GM15510 (cell line): ENCODE data around the gene AGBL4.

Source experiments
- POLR2A ChIP-seq: IDR thresholded peaks from 3 replicates; pipeline ENCODE4 v1.6.1; 2011; ENCODE audit warnings: borderline replicate concordance; ENCODE audit not compliant: insufficient read length; ENCODE audit errors: extremely low read depth

The AGBL4 gene

DNA sequence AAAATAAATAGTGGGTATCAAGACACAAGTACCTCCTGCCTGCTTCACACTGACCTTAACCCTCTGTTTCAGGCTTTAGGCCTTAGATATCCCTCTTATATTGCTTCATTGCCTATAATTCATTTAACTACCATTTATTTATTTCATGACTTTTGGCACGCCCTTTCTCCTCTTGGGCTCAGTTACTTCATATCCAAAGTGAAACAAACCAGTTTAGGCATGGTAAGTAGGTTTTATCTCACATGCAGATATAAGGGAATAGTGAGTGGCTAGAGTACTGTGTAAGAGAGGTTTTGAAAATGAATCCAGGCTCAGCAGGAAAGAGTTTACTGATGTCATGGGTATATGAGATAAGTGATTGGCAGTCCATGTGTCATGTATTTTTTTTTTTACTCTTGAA is 1177.3 kb downstream of the AGBL4 start:
- TF ChIP-seq POLR2A: no peak

GRCh38 chr1:48844187-48844586 is 1179.6 kb downstream of the AGBL4 start:
- TF ChIP-seq POLR2A: no peak

- no peak for TF ChIP-seq POLR2A
Observed at GRCh38 chr1:48841966-48842365, 1181.8 kb downstream of the AGBL4 start.

- TF ChIP-seq POLR2A: no peak
Observed at GRCh38 chr1:48841461-48841860, 1182.3 kb downstream of the AGBL4 start.

- TF ChIP-seq POLR2A: no peak
Observed at GRCh38 chr1:48831120-48831978, 1192.4 kb downstream of the AGBL4 start.

DNA sequence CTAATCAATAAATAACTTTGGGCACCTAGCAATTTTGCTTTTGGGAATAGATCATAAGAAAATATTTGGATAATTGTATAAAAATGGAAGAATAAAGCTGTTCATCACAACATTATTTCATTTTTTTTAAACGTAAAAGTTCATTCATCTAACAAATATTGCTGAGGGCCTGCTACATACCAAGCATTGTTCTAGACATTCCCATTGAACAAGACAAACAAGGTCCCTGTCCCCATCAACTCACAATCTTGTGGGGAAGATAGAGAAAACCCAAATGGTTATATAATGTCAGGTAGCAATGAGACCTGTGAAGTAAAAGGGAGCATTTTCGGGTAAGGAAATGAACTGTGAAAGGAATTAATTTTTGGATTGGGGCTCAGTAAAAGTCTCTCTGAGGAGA is 1193.0 kb downstream of the AGBL4 start:
- no peak for TF ChIP-seq POLR2A

GRCh38 chr1:48829446-48829845 is 1194.3 kb downstream of the AGBL4 start:
- no peak for TF ChIP-seq POLR2A

DNA sequence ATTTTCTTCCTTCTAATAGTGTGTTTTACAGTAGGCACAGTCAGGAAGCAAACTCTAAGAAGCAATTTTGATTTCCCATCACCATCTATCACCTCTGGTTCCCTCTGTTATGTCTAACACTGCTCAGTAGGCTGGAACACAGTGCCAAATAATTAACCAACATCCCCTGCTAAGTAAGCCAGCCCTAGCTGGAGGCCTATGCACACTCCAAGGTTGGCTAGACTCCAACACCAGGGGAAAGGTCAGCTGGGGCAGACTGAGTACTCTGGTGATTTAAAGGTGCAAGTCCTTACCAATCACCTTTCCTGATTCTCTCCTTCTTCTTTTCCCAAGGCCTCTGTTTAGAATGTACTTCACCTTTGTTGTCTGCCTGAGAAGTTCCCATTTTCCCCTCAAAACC is 1200.6 kb downstream of the AGBL4 start:
- TF ChIP-seq POLR2A: no peak

DNA sequence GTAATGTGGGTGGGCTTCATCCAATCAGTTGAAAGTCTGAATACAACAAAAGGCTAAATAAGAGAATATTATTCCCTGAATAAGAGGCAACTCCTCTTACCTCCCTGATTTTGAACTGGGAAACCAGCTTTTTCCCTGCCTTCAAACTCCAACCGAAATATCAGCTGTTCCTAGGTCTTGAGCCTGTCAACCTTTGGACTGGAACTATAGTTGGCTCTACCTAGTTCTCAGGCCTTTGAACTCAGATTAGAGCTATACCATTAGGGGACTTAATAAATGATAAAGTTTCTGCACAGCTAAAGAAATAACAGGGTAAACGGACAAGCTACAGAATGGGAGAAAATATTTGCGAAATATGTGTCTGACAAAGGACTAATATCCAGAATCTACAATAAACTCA is 1203.3 kb downstream of the AGBL4 start:
- no peak for TF ChIP-seq POLR2A

GRCh38 chr1:48817505-48818114 is 1206.1 kb downstream of the AGBL4 start:
- TF ChIP-seq POLR2A: no peak

DNA sequence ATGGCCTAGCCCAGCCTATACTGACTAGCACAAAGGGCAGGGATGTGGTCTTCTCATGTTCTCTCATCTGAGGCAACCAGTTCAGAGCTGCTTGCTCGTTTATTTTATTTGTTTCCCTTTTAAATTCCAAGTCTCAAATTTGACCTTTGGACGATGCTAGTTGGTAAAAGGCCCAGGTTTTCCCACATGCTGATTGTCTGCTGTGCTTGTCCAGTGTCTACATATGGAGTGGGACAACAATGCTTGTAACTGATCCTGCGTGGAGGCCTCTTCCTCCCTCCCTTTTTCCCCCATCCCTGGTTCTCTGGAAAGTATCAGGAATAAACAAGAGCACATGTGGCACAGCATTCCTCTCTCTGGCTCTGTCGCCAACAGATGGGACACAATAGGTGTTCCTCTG is 1213.0 kb downstream of the AGBL4 start:
- TF ChIP-seq POLR2A: no peak

DNA sequence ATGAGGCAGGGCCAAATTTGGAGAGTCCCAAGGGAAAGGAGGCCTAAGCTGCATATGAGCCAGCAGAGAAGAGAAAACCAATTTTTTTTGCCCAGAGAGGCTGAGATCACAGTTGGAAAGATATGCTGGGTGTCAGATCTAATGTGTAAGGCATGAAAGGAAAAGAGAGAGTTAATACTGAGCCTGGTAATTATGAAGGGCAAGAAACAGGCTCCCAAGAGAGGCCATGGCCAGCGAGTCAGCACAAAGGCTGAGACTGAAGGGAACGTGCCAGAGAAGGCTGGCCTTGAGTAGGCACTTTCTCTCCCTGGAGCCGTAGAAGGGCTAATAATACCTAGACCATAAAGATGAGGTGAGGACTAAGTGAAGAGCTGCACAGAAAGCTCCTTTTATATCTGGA is 1215.3 kb downstream of the AGBL4 start:
- no peak for TF ChIP-seq POLR2A

- TF ChIP-seq POLR2A: no peak
Observed at GRCh38 chr1:48807554-48808260, 1216.0 kb downstream of the AGBL4 start.

- no peak for TF ChIP-seq POLR2A
Observed at GRCh38 chr1:48803474-48803873, 1220.3 kb downstream of the AGBL4 start.

- no peak for TF ChIP-seq POLR2A
Observed at GRCh38 chr1:48794816-48795215, 1228.9 kb downstream of the AGBL4 start.
